ENCODE measurements around the gene FAM151B.
A peak's percentile ranks its signal among the peaks of the same experiment; 100 is the strongest.

- TF ChIP-seq CTCF (conservative IDR thresholded peaks at IDR 0.05) (peak; percentile 94), ZFX (IDR thresholded peaks at IDR 0.05) (no peak)
These were observed 6.6 kb upstream of the FAM151B start for GRCh38 chr5:80481019-80481893.
